ENCODE measurements around the gene ADCK1.

DNA sequence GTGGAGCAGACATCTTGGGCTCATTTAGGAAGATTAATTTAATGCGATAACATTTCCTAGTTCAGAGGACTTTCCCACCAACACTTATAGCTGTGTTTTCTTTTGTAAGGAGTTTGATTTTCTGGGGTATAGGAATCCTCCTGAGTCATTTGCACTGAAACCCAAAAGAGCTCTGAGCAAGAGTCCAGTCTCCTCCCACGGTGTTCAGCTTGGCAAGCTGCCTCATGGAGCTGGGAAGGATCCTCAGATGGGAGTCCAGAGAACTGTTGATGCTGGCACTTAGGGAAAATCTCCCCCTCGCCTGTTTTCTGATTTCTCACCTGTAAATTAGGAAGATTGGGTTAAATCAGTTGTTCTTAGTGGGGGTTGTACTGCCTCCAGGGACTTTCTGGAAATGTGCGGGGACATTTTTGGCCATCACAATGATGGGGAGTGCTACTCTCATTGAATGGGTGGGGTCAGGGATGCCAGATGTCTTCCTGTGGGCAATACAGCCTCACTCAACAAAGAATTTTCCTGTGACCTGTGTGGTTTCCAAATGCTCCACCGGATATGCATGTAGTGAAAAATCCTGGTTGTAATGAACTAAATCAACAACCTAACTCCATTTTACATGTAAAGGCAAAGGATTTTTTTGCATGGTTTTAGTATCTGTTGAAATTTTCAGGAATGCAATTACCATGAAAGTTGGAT, 150.6 kb downstream of the ADCK1 start:
- TF ChIP-seq EP300 (IDR thresholded peaks at IDR 0.05; ENCODE audit: low read depth in 2 of 2, low read length in 2 of 2): no peak
- no peak for TF ChIP-seq EP300 (CRISPR knock-in tag; IDR thresholded peaks at IDR 0.05; ENCODE audit: borderline replicate concordance)
- no peak for TF ChIP-seq POLR2AphosphoS5 (IDR thresholded peaks at IDR 0.05; ENCODE audit: low read depth, low read length)

Data from HepG2 (cell line).